ENCODE measurements around the gene CACNB4. TPM values are rescaled to one million over a fixed set of nuclear protein-coding genes. Genes with fewer than 3 reads are reported as not detected.

CACNB4 gene
- total RNA-seq, 1 donor from 2014 or later, result 5.1 TPM

GRCh38 chr2:152071518-152071917 is 27.3 kb downstream of the CACNB4 start:
- TF ChIP-seq CTCF (IDR thresholded peaks at IDR 0.05; ENCODE audit: partially characterized antibody, unreplicated experiment), result no peak
- DNase-seq, result no peak
- Mint-ChIP-seq H3K36me3 (ENCODE audit: unreplicated experiment) (no peaks in the 10 kb centered on the region), H3K4me3 (ENCODE audit: unreplicated experiment) (no peak overlapping the region), H3K27me3 (ENCODE audit: unreplicated experiment) (peaks cover 3% of the 10 kb centered on the region), H3K4me1 (ENCODE audit: low read depth, unreplicated experiment) (no peaks in the 10 kb centered on the region), H3K27ac (ENCODE audit: unreplicated experiment) (no peak overlapping the region), H3K9me3 (ENCODE audit: unreplicated experiment) (no peaks in the 10 kb centered on the region)

GRCh38 chr2:152071092-152071491 is 27.8 kb downstream of the CACNB4 start:
- Mint-ChIP-seq H3K9me3 (ENCODE audit: unreplicated experiment) (no peaks in the 10 kb centered on the region), H3K27ac (ENCODE audit: unreplicated experiment) (no peak overlapping the region), H3K36me3 (ENCODE audit: unreplicated experiment) (no peaks in the 10 kb centered on the region), H3K27me3 (ENCODE audit: unreplicated experiment) (peaks cover 3% of the 10 kb centered on the region), H3K4me1 (ENCODE audit: low read depth, unreplicated experiment) (no peaks in the 10 kb centered on the region), H3K4me3 (ENCODE audit: unreplicated experiment) (no peak overlapping the region)
- DNase-seq, result no peak
- TF ChIP-seq CTCF (IDR thresholded peaks at IDR 0.05; ENCODE audit: partially characterized antibody, unreplicated experiment), result no peak

GRCh38 chr2:152068226-152068625 is 30.6 kb downstream of the CACNB4 start:
- TF ChIP-seq CTCF (IDR thresholded peaks at IDR 0.05; ENCODE audit: partially characterized antibody, unreplicated experiment), result no peak
- no peaks in the 10 kb centered on the region for H3K4me1 Mint-ChIP-seq (ENCODE audit: low read depth, unreplicated experiment)
- H3K4me3 Mint-ChIP-seq (ENCODE audit: unreplicated experiment), result no peak overlapping the region
- no peak overlapping the region for H3K27ac Mint-ChIP-seq (ENCODE audit: unreplicated experiment)
- peaks cover 3% of the 10 kb centered on the region for H3K27me3 Mint-ChIP-seq (ENCODE audit: unreplicated experiment)
- H3K36me3 Mint-ChIP-seq (ENCODE audit: unreplicated experiment), result no peaks in the 10 kb centered on the region
- DNase-seq, result no peak
- H3K9me3 Mint-ChIP-seq (ENCODE audit: unreplicated experiment), result no peaks in the 10 kb centered on the region

- H3K9me3 Mint-ChIP-seq (ENCODE audit: unreplicated experiment), result no peaks in the 10 kb centered on the region
- H3K27ac Mint-ChIP-seq (ENCODE audit: unreplicated experiment), result no peak overlapping the region
- no peak for TF ChIP-seq CTCF (IDR thresholded peaks at IDR 0.05; ENCODE audit: partially characterized antibody, unreplicated experiment)
- H3K27me3 Mint-ChIP-seq (ENCODE audit: unreplicated experiment), result peaks cover 3% of the 10 kb centered on the region
- H3K4me1 Mint-ChIP-seq (ENCODE audit: low read depth, unreplicated experiment), result peaks cover under 1% of the 10 kb centered on the region
- no peaks in the 10 kb centered on the region for H3K36me3 Mint-ChIP-seq (ENCODE audit: unreplicated experiment)
- DNase-seq, result no peak
- H3K4me3 Mint-ChIP-seq (ENCODE audit: unreplicated experiment), result no peak overlapping the region
Measured at GRCh38 chr2:152067823-152068222, 31.0 kb downstream of the CACNB4 start.

- TF ChIP-seq CTCF (IDR thresholded peaks at IDR 0.05; ENCODE audit: partially characterized antibody, unreplicated experiment), result no peak
- Mint-ChIP-seq H3K4me3 (ENCODE audit: unreplicated experiment) (no peak overlapping the region), H3K9me3 (ENCODE audit: unreplicated experiment) (no peaks in the 10 kb centered on the region), H3K36me3 (ENCODE audit: unreplicated experiment) (no peaks in the 10 kb centered on the region), H3K27me3 (ENCODE audit: unreplicated experiment) (no peaks in the 10 kb centered on the region), H3K4me1 (ENCODE audit: low read depth, unreplicated experiment) (peaks cover 8% of the 10 kb centered on the region), H3K27ac (ENCODE audit: unreplicated experiment) (no peak overlapping the region)
- DNase-seq, result no peak
Measured at GRCh38 chr2:152065945-152066344, 32.9 kb downstream of the CACNB4 start.
